A673 (cell line): Measurements from ENCODE around the gene KCND3. TPM values are rescaled to one million over a fixed set of nuclear protein-coding genes. Genes with fewer than 3 reads are reported as not detected.

ENCODE experiments used
- BruUV-seq: library from RNA; stranded (reverse); fragments of 400-500 nt; replicated peaks from 2 replicates; lab custom pipeline; 2021; lab: Mats Ljungman, UMichigan
- CTCF ChIA-PET: fragments of 300-600 bp; sonication (Branson Sonifier 250); formaldehyde crosslinking; loops from one replicate; lab custom pipeline; 2022; ENCODE audit warnings: antibody characterized with exemption; lab: Charles Lee
- POLR2A ChIA-PET: fragments of 300-600 bp; sonication (Branson Sonifier 250); formaldehyde crosslinking; loops from one replicate; lab custom pipeline; 2022; ENCODE audit warnings: antibody characterized with exemption; ENCODE audit not compliant: low non-redundant PET; lab: Charles Lee
- DNase-seq: peaks from one replicate; pipeline ENCODE4 v3.0.0-alpha.2; 2015; ENCODE audit warnings: low spot score
- H3K27ac ChIP-seq: fragments of 200-600 bp; sonication (generic); 2 replicates; pipeline ENCODE4 v1.5.1; 2016; ENCODE audit warnings: mixed run types, low read depth, mild to moderate bottlenecking, mixed read lengths, antibody characterized with exemption, low read length; ENCODE audit not compliant: poor library complexity, severe bottlenecking
- H3K27me3 ChIP-seq: fragments of 200-600 bp; sonication (generic); replicated peaks from 2 replicates; pipeline ENCODE4 v1.6.1; 2017; ENCODE audit warnings: mixed run types, low read depth, mild to moderate bottlenecking, mixed read lengths, antibody characterized with exemption, low read length; ENCODE audit not compliant: insufficient read depth, poor library complexity
- H3K36me3 ChIP-seq: fragments of 200-600 bp; sonication (generic); 2 replicates; pipeline ENCODE4 v1.6.1; 2016; ENCODE audit warnings: mixed run types, mild to moderate bottlenecking, mixed read lengths, antibody characterized with exemption, low read length; ENCODE audit not compliant: insufficient read depth, poor library complexity, severe bottlenecking
- H3K4me1 ChIP-seq: fragments of 200-600 bp; sonication (generic); 2 replicates; pipeline ENCODE4 v1.6.1; 2017; ENCODE audit warnings: mixed run types, mild to moderate bottlenecking, mixed read lengths, antibody characterized with exemption, low read length; ENCODE audit not compliant: insufficient read depth, poor library complexity, severe bottlenecking
- H3K4me3 ChIP-seq: fragments of 200-600 bp; sonication (generic); 2 replicates; pipeline ENCODE4 v1.5.1; 2016; ENCODE audit warnings: low read depth, mixed run types, mild to moderate bottlenecking, mixed read lengths, low read length; ENCODE audit not compliant: poor library complexity, severe bottlenecking
- H3K9me3 ChIP-seq: fragments of 200-600 bp; sonication (generic); 2 replicates; pipeline ENCODE4 v1.6.1; 2016; ENCODE audit warnings: mixed run types, low read depth, mild to moderate bottlenecking, mixed read lengths, antibody characterized with exemption, low read length; ENCODE audit not compliant: poor library complexity, severe bottlenecking
- CTCF ChIP-seq: fragments of 300-800, 200-600 bp; sonication (generic); conservative IDR thresholded peaks from 2 replicates; pipeline ENCODE4 v1.5.1; 2017; ENCODE audit warnings: low read depth, mild to moderate bottlenecking, antibody characterized with exemption, low read length, moderate library complexity, mixed read lengths
- EZH2 ChIP-seq: fragments of 200-600 bp; sonication (generic); IDR thresholded peaks from 2 replicates; pipeline ENCODE4 v1.6.1; 2017; ENCODE audit warnings: borderline replicate concordance, low read depth, mild to moderate bottlenecking, mixed read lengths, antibody characterized with exemption, low read length; ENCODE audit not compliant: poor library complexity, severe bottlenecking
- intact Hi-C: fragments of 100-400 bp; cut with micrococcal nuclease; formaldehyde crosslinking; loops from one replicate; pipeline ENCODE4 v1.10.0; 2022; ENCODE audit not compliant: unreplicated experiment
- total RNA-seq: library from RNA; stranded (reverse); gene quantifications from 2 replicates; pipeline ENCODE4 v1.2.3, GENCODE V29; 2021

KCND3 gene
- total RNA-seq, 1 experiment from 2014 or later: not detected

- Histone ChIP-seq H3K27ac (no peak overlapping the region), H3K27me3 (peaks cover 81% of the 10 kb centered on the region), H3K4me3 (no peak overlapping the region), H3K9me3 (no peaks in the 10 kb centered on the region), H3K36me3 (no peaks in the 10 kb centered on the region), H3K4me1 (no peaks in the 10 kb centered on the region)
- ChIA-PET POLR2A (no interaction called here), CTCF (no interaction called here)
- intact Hi-C loops: no loop called here
- no peak for TF ChIP-seq EZH2
- TF ChIP-seq CTCF: no peak
- DNase-seq: no peak
- BruUV-seq: no TSS peak
Measured at GRCh38 chr1:111967886-111968285, 21.6 kb downstream of the KCND3 start.

GRCh38 chr1:111967067-111967690, 22.3 kb downstream of the KCND3 start:
- no peak for DNase-seq
- Histone ChIP-seq H3K4me3 (no peak overlapping the region), H3K36me3 (no peaks in the 10 kb centered on the region), H3K27me3 (peaks cover 80% of the 10 kb centered on the region), H3K4me1 (no peaks in the 10 kb centered on the region), H3K9me3 (no peaks in the 10 kb centered on the region), H3K27ac (no peak overlapping the region)
- ChIA-PET CTCF (no interaction called here), POLR2A (no interaction called here)
- no TSS peak for BruUV-seq
- intact Hi-C loops: no loop called here
- no peak for TF ChIP-seq EZH2

GRCh38 chr1:111965781-111966443, 23.6 kb downstream of the KCND3 start:
- BruUV-seq: no TSS peak
- Histone ChIP-seq H3K4me1 (no peaks in the 10 kb centered on the region), H3K4me3 (no peak overlapping the region), H3K9me3 (no peaks in the 10 kb centered on the region), H3K27ac (no peak overlapping the region), H3K27me3 (peaks cover 75% of the 10 kb centered on the region), H3K36me3 (no peaks in the 10 kb centered on the region)
- no peak for DNase-seq
- CTCF ChIA-PET: no interaction called here
- POLR2A ChIA-PET: no interaction called here
- TF ChIP-seq CTCF (no peak), EZH2 (no peak)
- intact Hi-C loops: no loop called here
